Right kidney (tissue), 1 donor: ENCODE results near the gene NUDT1.
A peak's percentile ranks its signal among the peaks of the same experiment; 100 is the strongest.

Experiments
- DNase-seq: peaks from one replicate; pipeline ENCODE4 v3.0.0-alpha.2; 2016

The NUDT1 gene

GRCh38 chr7:2222516-2222915 lies 19.5 kb upstream of the NUDT1 start:
- no peak for DNase-seq

- no peak for DNase-seq
These were observed 18.7 kb upstream of the NUDT1 start for GRCh38 chr7:2223321-2223720.

- DNase-seq: no peak
These were observed 17.5 kb upstream of the NUDT1 start for GRCh38 chr7:2224491-2224928.

GRCh38 chr7:2224934-2225333 lies 17.1 kb upstream of the NUDT1 start:
- no peak for DNase-seq

- no peak for DNase-seq
These were observed 16.7 kb upstream of the NUDT1 start for GRCh38 chr7:2225336-2225735.

- DNase-seq: no peak
These were observed 16.2 kb upstream of the NUDT1 start for GRCh38 chr7:2225830-2226229.

- DNase-seq: no peak
These were observed 14.3 kb upstream of the NUDT1 start for GRCh38 chr7:2227699-2228098.

GRCh38 chr7:2228921-2229320 lies 13.1 kb upstream of the NUDT1 start:
- DNase-seq: no peak

GRCh38 chr7:2229467-2229866 lies 12.6 kb upstream of the NUDT1 start:
- DNase-seq: no peak

- no peak for DNase-seq
These were observed 11.8 kb upstream of the NUDT1 start for GRCh38 chr7:2230226-2230625.

- DNase-seq: no peak
These were observed 11.1 kb upstream of the NUDT1 start for GRCh38 chr7:2230882-2231281.

- peak; percentile 84 for DNase-seq
These were observed 9.8 kb upstream of the NUDT1 start for GRCh38 chr7:2231992-2232765.

- peak; percentile 93 for DNase-seq
These were observed 9.1 kb upstream of the NUDT1 start, which contains the start of gene MAD1L1 for GRCh38 chr7:2232766-2233520. TSS of gene MAD1L1 (minus strand) at chr7:2232945. CDS start at chr7:2230133, 2,812 bp downstream.

GRCh38 chr7:2233926-2234325 lies 8.1 kb upstream of the NUDT1 start:
- no peak for DNase-seq

- no peak for DNase-seq
These were observed 4.9 kb upstream of the NUDT1 start for GRCh38 chr7:2237109-2237602.

- DNase-seq: no peak
These were observed 2.8 kb upstream of the NUDT1 start for GRCh38 chr7:2239242-2239641.

- DNase-seq: no peak
These were observed 759 bp downstream of the NUDT1 start for GRCh38 chr7:2242541-2243429.

- DNase-seq: no peak
These were observed 1.4 kb downstream of the NUDT1 start for GRCh38 chr7:2243458-2243857.

GRCh38 chr7:2244404-2244995 lies 2.5 kb downstream of the NUDT1 start:
- DNase-seq: no peak

- DNase-seq: peak; percentile 31
These were observed 4.1 kb downstream of the NUDT1 start for GRCh38 chr7:2245883-2246675.
